Subcutaneous abdominal adipose tissue (tissue), 5 donors: ENCODE data around the gene ZNRF1.
"Not testable (repeated sequence)": the region's sequence is repeated elsewhere in the genome, so short reads cannot be mapped to it uniquely, and the experiment has no call there.

ENCODE experiments used
- H3K27ac ChIP-seq: one replicate; pipeline ENCODE4 v1.7.0; 2013; ENCODE audit warnings: low read depth, mild to moderate bottlenecking, inconsistent platforms, low read length, moderate library complexity
- H3K27me3 ChIP-seq, 5 donors: one replicate each; pipeline ENCODE4 v1.7.0; 2013; ENCODE audit warnings: low read length in 5 of 5, inconsistent platforms in 1 of 5; ENCODE audit not compliant: control insufficient read depth in 5 of 5, insufficient read depth in 4 of 5
- H3K36me3 ChIP-seq, 5 donors: one replicate each; pipeline ENCODE4 v1.7.0; 2013; ENCODE audit warnings: low read length in 5 of 5; ENCODE audit not compliant: control insufficient read depth in 5 of 5, insufficient read depth in 5 of 5
- H3K4me1 ChIP-seq, 5 donors: one replicate each; pipeline ENCODE4 v1.7.0; 2013; ENCODE audit warnings: low read length in 5 of 5, mild to moderate bottlenecking in 3 of 5, moderate library complexity in 1 of 5; ENCODE audit not compliant: control insufficient read depth in 5 of 5, insufficient read depth in 5 of 5
- H3K4me3 ChIP-seq, 5 donors: one replicate each; pipeline ENCODE4 v1.7.0; 2013; ENCODE audit warnings: low read length in 5 of 5, low read depth in 1 of 5
- H3K9ac ChIP-seq, 5 donors: one replicate each; pipeline ENCODE4 v1.7.0; 2013; ENCODE audit warnings: low read length in 5 of 5, mild to moderate bottlenecking in 4 of 5, moderate library complexity in 3 of 5
- H3K9me3 ChIP-seq, 5 donors: one replicate each; pipeline ENCODE4 v1.7.0; 2013; ENCODE audit warnings: low read length in 5 of 5; ENCODE audit not compliant: control insufficient read depth in 5 of 5
- donor health status: healthy.
- donor health status: healthy.
- donor health status: healthy.
- donor health status: healthy.
- donor health status: healthy.

ZNRF1 gene

GRCh38 chr16:75024182-75024581 is 25.4 kb downstream of the ZNRF1 start:
- Histone ChIP-seq H3K36me3 (no peaks in the 10 kb centered on the region), H3K27me3 (no peaks in the 10 kb centered on the region), H3K4me1 (peaks cover 0 to 26% (median 18%) of the 10 kb centered on the region in 5 donors), H3K4me3 (no peak overlapping the region), H3K9ac (peak overlapping the region in 1 of 5 donors; percentile 2), H3K9me3 (peaks cover 0 to 5% (median 0%) of the 10 kb centered on the region in 5 donors), H3K27ac (no peak overlapping the region)

- Histone ChIP-seq H3K9me3 (peaks cover 0 to 5% (median 0%) of the 10 kb centered on the region in 5 donors), H3K27me3 (no peaks in the 10 kb centered on the region), H3K4me1 (peaks cover 0 to 26% (median 18%) of the 10 kb centered on the region in 5 donors), H3K9ac (peak overlapping the region in 1 of 5 donors; percentile 2), H3K4me3 (no peak overlapping the region), H3K27ac (no peak overlapping the region), H3K36me3 (no peaks in the 10 kb centered on the region)
Observed at GRCh38 chr16:75024594-75024993, 25.8 kb downstream of the ZNRF1 start.

- no peaks in the 10 kb centered on the region for H3K36me3 ChIP-seq
- H3K4me1 ChIP-seq: peaks cover 0 to 26% (median 18%) of the 10 kb centered on the region in 5 donors
- peak overlapping the region; percentile 89 for H3K27ac ChIP-seq
- peaks cover 0 to 5% (median 0%) of the 10 kb centered on the region in 5 donors for H3K9me3 ChIP-seq
- H3K4me3 ChIP-seq: no peak overlapping the region
- no peaks in the 10 kb centered on the region for H3K27me3 ChIP-seq
- H3K9ac ChIP-seq: peak overlapping the region in 1 of 5 donors; percentile 51
Observed at GRCh38 chr16:75025761-75026160, 26.9 kb downstream of the ZNRF1 start.

GRCh38 chr16:75026239-75026891 is 27.5 kb downstream of the ZNRF1 start:
- not testable (repeated sequence) for H3K27me3 ChIP-seq
- H3K9ac ChIP-seq: peak overlapping the region in 2 of 5 donors; percentile 28 to 32

GRCh38 chr16:75026892-75027391 is 28.1 kb downstream of the ZNRF1 start:
- peak overlapping the region; percentile 89 for H3K27ac ChIP-seq

More at GRCh38 chr16:75026239-75026891, 27.5 kb downstream of the ZNRF1 start:
- H3K4me3 ChIP-seq, H3K36me3 ChIP-seq, H3K9me3 ChIP-seq: not testable (repeated sequence)
- peak overlapping the region; percentile 89 for H3K27ac ChIP-seq
- H3K4me1 ChIP-seq: peaks cover 0 to 26% (median 18%) of the 10 kb centered on the region in 5 donors

GRCh38 chr16:75027520-75028300 is 28.9 kb downstream of the ZNRF1 start:
- no peak overlapping the region for H3K9ac ChIP-seq
- H3K4me3 ChIP-seq: no peak overlapping the region
- peaks cover 0 to 26% (median 18%) of the 10 kb centered on the region in 5 donors for H3K4me1 ChIP-seq
- H3K9me3 ChIP-seq: no peaks in the 10 kb centered on the region
- H3K36me3 ChIP-seq: no peaks in the 10 kb centered on the region
- H3K27ac ChIP-seq: peak overlapping the region; percentile 89
- no peaks in the 10 kb centered on the region for H3K27me3 ChIP-seq

More at GRCh38 chr16:75026892-75027391, 28.1 kb downstream of the ZNRF1 start:
- H3K36me3 ChIP-seq: no peaks in the 10 kb centered on the region
- peaks cover 0 to 26% (median 18%) of the 10 kb centered on the region in 5 donors for H3K4me1 ChIP-seq
- H3K9ac ChIP-seq: peak overlapping the region in 2 of 5 donors; percentile 28 to 32
- no peaks in the 10 kb centered on the region for H3K9me3 ChIP-seq
- no peaks in the 10 kb centered on the region for H3K27me3 ChIP-seq
- no peak overlapping the region for H3K4me3 ChIP-seq

GRCh38 chr16:75028544-75029135 is 29.8 kb downstream of the ZNRF1 start:
- peaks cover 0 to 26% (median 18%) of the 10 kb centered on the region in 5 donors for H3K4me1 ChIP-seq
- no peaks in the 10 kb centered on the region for H3K36me3 ChIP-seq
- no peak overlapping the region for H3K4me3 ChIP-seq
- no peak overlapping the region for H3K27ac ChIP-seq
- no peaks in the 10 kb centered on the region for H3K27me3 ChIP-seq
- H3K9ac ChIP-seq: no peak overlapping the region
- H3K9me3 ChIP-seq: no peaks in the 10 kb centered on the region

- Histone ChIP-seq H3K36me3 (no peaks in the 10 kb centered on the region), H3K4me1 (peaks cover 0 to 21% (median 13%) of the 10 kb centered on the region in 5 donors), H3K9ac (no peak overlapping the region), H3K27ac (no peak overlapping the region), H3K27me3 (no peaks in the 10 kb centered on the region), H3K4me3 (no peak overlapping the region), H3K9me3 (no peaks in the 10 kb centered on the region)
Observed at GRCh38 chr16:75029854-75030253, 31.0 kb downstream of the ZNRF1 start.

GRCh38 chr16:75032655-75033054 is 33.8 kb downstream of the ZNRF1 start:
- no peaks in the 10 kb centered on the region for H3K36me3 ChIP-seq
- H3K4me1 ChIP-seq: peaks cover 0 to 4% (median 0%) of the 10 kb centered on the region in 5 donors
- no peak overlapping the region for H3K4me3 ChIP-seq
- H3K9ac ChIP-seq: no peak overlapping the region
- no peak overlapping the region for H3K27ac ChIP-seq
- H3K9me3 ChIP-seq: peaks cover 0 to 4% (median 2%) of the 10 kb centered on the region in 5 donors
- H3K27me3 ChIP-seq: no peaks in the 10 kb centered on the region
